Measurements from ENCODE around the gene DLGAP1.

- TF ChIP-seq, protein P1, sequence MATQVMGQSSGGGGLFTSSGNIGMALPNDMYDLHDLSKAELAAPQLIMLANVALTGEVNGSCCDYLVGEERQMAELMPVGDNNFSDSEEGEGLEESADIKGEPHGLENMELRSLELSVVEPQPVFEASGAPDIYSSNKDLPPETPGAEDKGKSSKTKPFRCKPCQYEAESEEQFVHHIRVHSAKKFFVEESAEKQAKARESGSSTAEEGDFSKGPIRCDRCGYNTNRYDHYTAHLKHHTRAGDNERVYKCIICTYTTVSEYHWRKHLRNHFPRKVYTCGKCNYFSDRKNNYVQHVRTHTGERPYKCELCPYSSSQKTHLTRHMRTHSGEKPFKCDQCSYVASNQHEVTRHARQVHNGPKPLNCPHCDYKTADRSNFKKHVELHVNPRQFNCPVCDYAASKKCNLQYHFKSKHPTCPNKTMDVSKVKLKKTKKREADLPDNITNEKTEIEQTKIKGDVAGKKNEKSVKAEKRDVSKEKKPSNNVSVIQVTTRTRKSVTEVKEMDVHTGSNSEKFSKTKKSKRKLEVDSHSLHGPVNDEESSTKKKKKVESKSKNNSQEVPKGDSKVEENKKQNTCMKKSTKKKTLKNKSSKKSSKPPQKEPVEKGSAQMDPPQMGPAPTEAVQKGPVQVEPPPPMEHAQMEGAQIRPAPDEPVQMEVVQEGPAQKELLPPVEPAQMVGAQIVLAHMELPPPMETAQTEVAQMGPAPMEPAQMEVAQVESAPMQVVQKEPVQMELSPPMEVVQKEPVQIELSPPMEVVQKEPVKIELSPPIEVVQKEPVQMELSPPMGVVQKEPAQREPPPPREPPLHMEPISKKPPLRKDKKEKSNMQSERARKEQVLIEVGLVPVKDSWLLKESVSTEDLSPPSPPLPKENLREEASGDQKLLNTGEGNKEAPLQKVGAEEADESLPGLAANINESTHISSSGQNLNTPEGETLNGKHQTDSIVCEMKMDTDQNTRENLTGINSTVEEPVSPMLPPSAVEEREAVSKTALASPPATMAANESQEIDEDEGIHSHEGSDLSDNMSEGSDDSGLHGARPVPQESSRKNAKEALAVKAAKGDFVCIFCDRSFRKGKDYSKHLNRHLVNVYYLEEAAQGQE (IDR thresholded peaks at IDR 0.05; ENCODE audit: unreplicated experiment): no peak
- TF ChIP-seq, protein P2, sequence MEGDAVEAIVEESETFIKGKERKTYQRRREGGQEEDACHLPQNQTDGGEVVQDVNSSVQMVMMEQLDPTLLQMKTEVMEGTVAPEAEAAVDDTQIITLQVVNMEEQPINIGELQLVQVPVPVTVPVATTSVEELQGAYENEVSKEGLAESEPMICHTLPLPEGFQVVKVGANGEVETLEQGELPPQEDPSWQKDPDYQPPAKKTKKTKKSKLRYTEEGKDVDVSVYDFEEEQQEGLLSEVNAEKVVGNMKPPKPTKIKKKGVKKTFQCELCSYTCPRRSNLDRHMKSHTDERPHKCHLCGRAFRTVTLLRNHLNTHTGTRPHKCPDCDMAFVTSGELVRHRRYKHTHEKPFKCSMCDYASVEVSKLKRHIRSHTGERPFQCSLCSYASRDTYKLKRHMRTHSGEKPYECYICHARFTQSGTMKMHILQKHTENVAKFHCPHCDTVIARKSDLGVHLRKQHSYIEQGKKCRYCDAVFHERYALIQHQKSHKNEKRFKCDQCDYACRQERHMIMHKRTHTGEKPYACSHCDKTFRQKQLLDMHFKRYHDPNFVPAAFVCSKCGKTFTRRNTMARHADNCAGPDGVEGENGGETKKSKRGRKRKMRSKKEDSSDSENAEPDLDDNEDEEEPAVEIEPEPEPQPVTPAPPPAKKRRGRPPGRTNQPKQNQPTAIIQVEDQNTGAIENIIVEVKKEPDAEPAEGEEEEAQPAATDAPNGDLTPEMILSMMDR (conservative IDR thresholded peaks at IDR 0.05; ENCODE audit: low read depth in 2 of 2): no peak
- no peak for TF ChIP-seq POLR2AphosphoS5 (IDR thresholded peaks at IDR 0.05; ENCODE audit: low read depth)
- TF ChIP-seq EZH2 (IDR thresholded peaks at IDR 0.05; ENCODE audit: low read depth, unreplicated experiment): no peak
- TF ChIP-seq EZH2phosphoT487 (IDR thresholded peaks at IDR 0.05; ENCODE audit: unreplicated experiment): no peak
- TF ChIP-seq, protein P3, sequence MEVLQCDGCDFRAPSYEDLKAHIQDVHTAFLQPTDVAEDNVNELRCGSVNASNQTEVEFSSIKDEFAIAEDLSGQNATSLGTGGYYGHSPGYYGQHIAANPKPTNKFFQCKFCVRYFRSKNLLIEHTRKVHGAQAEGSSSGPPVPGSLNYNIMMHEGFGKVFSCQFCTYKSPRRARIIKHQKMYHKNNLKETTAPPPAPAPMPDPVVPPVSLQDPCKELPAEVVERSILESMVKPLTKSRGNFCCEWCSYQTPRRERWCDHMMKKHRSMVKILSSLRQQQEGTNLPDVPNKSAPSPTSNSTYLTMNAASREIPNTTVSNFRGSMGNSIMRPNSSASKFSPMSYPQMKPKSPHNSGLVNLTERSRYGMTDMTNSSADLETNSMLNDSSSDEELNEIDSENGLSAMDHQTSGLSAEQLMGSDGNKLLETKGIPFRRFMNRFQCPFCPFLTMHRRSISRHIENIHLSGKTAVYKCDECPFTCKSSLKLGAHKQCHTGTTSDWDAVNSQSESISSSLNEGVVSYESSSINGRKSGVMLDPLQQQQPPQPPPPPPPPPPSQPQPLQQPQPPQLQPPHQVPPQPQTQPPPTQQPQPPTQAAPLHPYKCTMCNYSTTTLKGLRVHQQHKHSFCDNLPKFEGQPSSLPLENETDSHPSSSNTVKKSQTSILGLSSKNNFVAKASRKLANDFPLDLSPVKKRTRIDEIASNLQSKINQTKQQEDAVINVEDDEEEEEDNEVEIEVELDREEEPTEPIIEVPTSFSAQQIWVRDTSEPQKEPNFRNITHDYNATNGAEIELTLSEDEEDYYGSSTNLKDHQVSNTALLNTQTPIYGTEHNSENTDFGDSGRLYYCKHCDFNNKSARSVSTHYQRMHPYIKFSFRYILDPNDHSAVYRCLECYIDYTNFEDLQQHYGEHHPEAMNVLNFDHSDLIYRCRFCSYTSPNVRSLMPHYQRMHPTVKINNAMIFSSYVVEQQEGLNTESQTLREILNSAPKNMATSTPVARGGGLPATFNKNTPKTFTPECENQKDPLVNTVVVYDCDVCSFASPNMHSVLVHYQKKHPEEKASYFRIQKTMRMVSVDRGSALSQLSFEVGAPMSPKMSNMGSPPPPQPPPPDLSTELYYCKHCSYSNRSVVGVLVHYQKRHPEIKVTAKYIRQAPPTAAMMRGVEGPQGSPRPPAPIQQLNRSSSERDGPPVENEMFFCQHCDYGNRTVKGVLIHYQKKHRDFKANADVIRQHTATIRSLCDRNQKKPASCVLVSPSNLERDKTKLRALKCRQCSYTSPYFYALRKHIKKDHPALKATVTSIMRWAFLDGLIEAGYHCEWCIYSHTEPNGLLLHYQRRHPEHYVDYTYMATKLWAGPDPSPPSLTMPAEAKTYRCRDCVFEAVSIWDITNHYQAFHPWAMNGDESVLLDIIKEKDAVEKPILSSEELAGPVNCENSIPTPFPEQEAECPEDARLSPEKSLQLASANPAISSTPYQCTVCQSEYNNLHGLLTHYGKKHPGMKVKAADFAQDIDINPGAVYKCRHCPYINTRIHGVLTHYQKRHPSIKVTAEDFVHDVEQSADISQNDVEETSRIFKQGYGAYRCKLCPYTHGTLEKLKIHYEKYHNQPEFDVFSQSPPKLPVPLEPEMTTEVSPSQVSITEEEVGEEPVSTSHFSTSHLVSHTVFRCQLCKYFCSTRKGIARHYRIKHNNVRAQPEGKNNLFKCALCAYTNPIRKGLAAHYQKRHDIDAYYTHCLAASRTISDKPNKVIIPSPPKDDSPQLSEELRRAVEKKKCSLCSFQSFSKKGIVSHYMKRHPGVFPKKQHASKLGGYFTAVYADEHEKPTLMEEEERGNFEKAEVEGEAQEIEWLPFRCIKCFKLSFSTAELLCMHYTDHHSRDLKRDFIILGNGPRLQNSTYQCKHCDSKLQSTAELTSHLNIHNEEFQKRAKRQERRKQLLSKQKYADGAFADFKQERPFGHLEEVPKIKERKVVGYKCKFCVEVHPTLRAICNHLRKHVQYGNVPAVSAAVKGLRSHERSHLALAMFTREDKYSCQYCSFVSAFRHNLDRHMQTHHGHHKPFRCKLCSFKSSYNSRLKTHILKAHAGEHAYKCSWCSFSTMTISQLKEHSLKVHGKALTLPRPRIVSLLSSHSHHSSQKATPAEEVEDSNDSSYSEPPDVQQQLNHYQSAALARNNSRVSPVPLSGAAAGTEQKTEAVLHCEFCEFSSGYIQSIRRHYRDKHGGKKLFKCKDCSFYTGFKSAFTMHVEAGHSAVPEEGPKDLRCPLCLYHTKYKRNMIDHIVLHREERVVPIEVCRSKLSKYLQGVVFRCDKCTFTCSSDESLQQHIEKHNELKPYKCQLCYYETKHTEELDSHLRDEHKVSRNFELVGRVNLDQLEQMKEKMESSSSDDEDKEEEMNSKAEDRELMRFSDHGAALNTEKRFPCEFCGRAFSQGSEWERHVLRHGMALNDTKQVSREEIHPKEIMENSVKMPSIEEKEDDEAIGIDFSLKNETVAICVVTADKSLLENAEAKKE (CRISPR knock-in tag; IDR thresholded peaks at IDR 0.05): no peak
- no peak for TF ChIP-seq STAT1 (IDR thresholded peaks at IDR 0.05; ENCODE audit: unreplicated experiment)
- TF ChIP-seq JUNB (IDR thresholded peaks at IDR 0.05; ENCODE audit: unreplicated experiment): no peak
- TF ChIP-seq CREB1 (CRISPR knock-in tag; IDR thresholded peaks at IDR 0.05; ENCODE audit: low read depth): no peak
- no peak for TF ChIP-seq ZNF114 (CRISPR knock-in tag; IDR thresholded peaks at IDR 0.05)
- TF ChIP-seq ZNF331 (CRISPR knock-in tag; IDR thresholded peaks at IDR 0.05; ENCODE audit: low read depth): no peak
- TF ChIP-seq ETS1 (IDR thresholded peaks at IDR 0.05): no peak
These were observed 580.5 kb downstream of the DLGAP1 start for GRCh38 chr18:3874581-3874980.

All from GM23338 (cell line).